Spleen (tissue), 11 donors: ENCODE data around the gene CAMK1D. TPM values are rescaled to one million over a fixed set of nuclear protein-coding genes. Genes with fewer than 3 reads are reported as not detected.

Source experiments
- DNase-seq: peaks from one replicate; pipeline ENCODE4 v3.0.0-alpha.2; 2020
- H3K27ac ChIP-seq, 8 donors: fragments of 200-600 bp; sonication (generic) in 7 of 8; 1 replicate in 4 of 8; 2 replicates in 4 of 8; pipeline versions ENCODE4 v1.5.0 to v1.8.0; 2016 to 2021; ENCODE audit warnings: inconsistent platforms in 4 of 8, mild to moderate bottlenecking in 4 of 8, moderate library complexity in 1 of 8
- H3K27me3 ChIP-seq, 7 donors: fragments of 200-600 bp; sonication (generic) in 6 of 7; replicated peaks in 1 of 7; 1 replicate in 4 of 7; 2 replicates in 3 of 7; pipeline versions ENCODE4 v1.5.0 to v1.8.0; 2016 to 2021; ENCODE audit warnings: inconsistent platforms in 3 of 7, mild to moderate bottlenecking in 1 of 7
- H3K36me3 ChIP-seq, 6 donors: fragments of 200-600 bp; sonication (generic) in 5 of 6; 1 replicate in 4 of 6; 2 replicates in 2 of 6; pipeline versions ENCODE4 v1.5.0 to v1.8.0; 2016 to 2021; ENCODE audit warnings: inconsistent platforms in 2 of 6
- H3K4me1 ChIP-seq, 6 donors: fragments of 200-600 bp; sonication (generic) in 5 of 6; 1 replicate in 3 of 6; 2 replicates in 3 of 6; pipeline versions ENCODE4 v1.5.0 to v1.8.0; 2016 to 2021; ENCODE audit warnings: inconsistent platforms in 3 of 6
- H3K4me3 ChIP-seq, 8 donors: fragments of 200-600 bp; sonication (generic) in 7 of 8; 1 replicate in 4 of 8; 2 replicates in 4 of 8; pipeline versions ENCODE4 v1.5.0 to v1.8.0; 2016 to 2021; ENCODE audit warnings: inconsistent platforms in 4 of 8, mild to moderate bottlenecking in 4 of 8, moderate library complexity in 2 of 8
- H3K9me3 ChIP-seq, 8 donors: fragments of 200-600 bp; sonication (generic) in 7 of 8; 1 replicate in 4 of 8; 2 replicates in 4 of 8; pipeline versions ENCODE4 v1.5.0 to v1.8.0; 2016 to 2021; ENCODE audit warnings: inconsistent platforms in 4 of 8
- CTCF ChIP-seq, 11 experiments: fragments of 200-600 bp in 7 of 11; fragments of 450-650 bp in 4 of 11; sonication (generic) in 4 of 11; IDR thresholded peaks in 8 of 11; conservative IDR thresholded peaks in 3 of 11; 1 replicate in 7 of 11; 2 replicates in 4 of 11; pipeline versions ENCODE4 v1.4.0 to v1.8.0; 2016 to 2021; ENCODE audit warnings: antibody characterized with exemption in 11 of 11, inconsistent platforms in 4 of 11, mild to moderate bottlenecking in 1 of 11
- POLR2A ChIP-seq, 3 donors: fragments of 450-650 bp; IDR thresholded peaks; one replicate each; pipeline ENCODE4 v1.5.1; 2017; ENCODE audit warnings: antibody characterized with exemption in 3 of 3, mild to moderate bottlenecking in 1 of 3
- POLR2AphosphoS5 ChIP-seq, 3 donors: sonication (generic); formaldehyde crosslinking; IDR thresholded peaks; one replicate each; pipeline ENCODE4 v1.5.1; 2017; ENCODE audit warnings: antibody characterized with exemption in 3 of 3
- WGBS, 5 donors: extraction: QIAGEN DNeasy Blood & Tissue Kit in 3 of 5; methylation state at CpG; one replicate each; pipeline versions ENCODE4 v1.1.5 to v1.1.7; 2013 to 2018; 5-methylcytosine and 5-hydroxymethylcytosine counted together
- intact Hi-C: fragments of 100-400 bp; cut with DNase I; formaldehyde crosslinking; loops from one replicate; pipeline ENCODE4 v1.15.0; 2023; ENCODE audit warnings: low total_unique reads
- polyA plus RNA-seq, 3 donors: library from polyadenylated mRNA; stranded (reverse); fragments of 200-250 nt; gene quantifications; one replicate each; pipeline ENCODE4 v1.2.1, GENCODE V29; 2013
- total RNA-seq, 7 donors: library from RNA; depleted of rRNA in 3 of 7; stranded (reverse); fragments of >200 nt in 3 of 7; fragmentation: NEBNext Ultra II Directional in 4 of 7; extraction: Animal tissue kit (Norgen Biotek cat#: 25700) in 4 of 7; gene quantifications; one replicate each; pipeline versions ENCODE4 v1.1.0 to v1.2.1, GENCODE V29; 2016 to 2021
- donor health status: healthy with polysubstance abuse.
- donor health status: DM: no; HTN: no; CAD: no; lungs with moderate emphysema.
- donor health status: DM: no; HTN: no; CAD: no.
- donor health status: Bipolar disorder and iron deficiency.
- donor health status: healthy.
- donor health status: DM: no; HTN: no; CAD: no.
- donor health status: DM: yes; HTN: yes; CAD: no.

CAMK1D gene
- total and polyA plus RNA-seq, 10 donors: 6.8 to 34.5 (median 20.0) TPM

- Histone ChIP-seq H3K9me3 (peaks cover 0 to 12% (median 8%) of the 10 kb centered on the region in 8 donors), H3K4me1 (peaks cover 7 to 47% (median 20%) of the 10 kb centered on the region in 6 donors), H3K36me3 (no peaks in the 10 kb centered on the region), H3K27ac (no peak overlapping the region), H3K27me3 (no peaks in the 10 kb centered on the region), H3K4me3 (no peak overlapping the region)
- intact Hi-C loops: no loop called here
- DNase-seq: no peak
- TF ChIP-seq CTCF (IDR thresholded peaks at IDR 0.05 in 8 of 11, conservative IDR thresholded peaks at IDR 0.05 in 3 of 11) (no peak), POLR2A (IDR thresholded peaks at IDR 0.05) (no peak), POLR2AphosphoS5 (IDR thresholded peaks at IDR 0.05) (no peak)
- WGBS, 5 donors: 85 to 91% (median 87%) methylated on average over 15 of the region's 15 CpGs
Observed at GRCh38 chr10:12387561-12388210, 38.3 kb downstream of the CAMK1D start.

GRCh38 chr10:12388671-12389070 lies 39.3 kb downstream of the CAMK1D start:
- Histone ChIP-seq H3K27me3 (no peaks in the 10 kb centered on the region), H3K4me1 (peaks cover 7 to 47% (median 20%) of the 10 kb centered on the region in 6 donors), H3K9me3 (peaks cover 0 to 11% (median 8%) of the 10 kb centered on the region in 8 donors), H3K27ac (no peak overlapping the region), H3K36me3 (no peaks in the 10 kb centered on the region), H3K4me3 (no peak overlapping the region)
- no peak for DNase-seq
- WGBS, 5 donors: 78 to 87% (median 84%) methylated on average over 17 of the region's 17 CpGs
- TF ChIP-seq CTCF (IDR thresholded peaks at IDR 0.05 in 8 of 11, conservative IDR thresholded peaks at IDR 0.05 in 3 of 11) (no peak), POLR2A (IDR thresholded peaks at IDR 0.05) (no peak), POLR2AphosphoS5 (IDR thresholded peaks at IDR 0.05) (no peak)
- intact Hi-C loops: no loop called here

GRCh38 chr10:12389154-12389734 lies 39.9 kb downstream of the CAMK1D start:
- WGBS, 5 donors: 43 to 58% (median 47%) methylated on average over 11 to 17 of the region's 17 CpGs

More at GRCh38 chr10:12389154-12389734, 39.9 kb downstream of the CAMK1D start:
- peak overlapping the region in 1 of 8 donors; percentile 13 for H3K27ac ChIP-seq
- no peaks in the 10 kb centered on the region for H3K36me3 ChIP-seq
- no peak overlapping the region for H3K4me3 ChIP-seq
- no peak for TF ChIP-seq CTCF (IDR thresholded peaks at IDR 0.05 in 8 of 11, conservative IDR thresholded peaks at IDR 0.05 in 3 of 11)
- TF ChIP-seq POLR2AphosphoS5 (IDR thresholded peaks at IDR 0.05): peak in 1 of 3 donors; percentile 6
- TF ChIP-seq POLR2A (IDR thresholded peaks at IDR 0.05): no peak
- intact Hi-C loops: no loop called here
- DNase-seq: no peak
- H3K27me3 ChIP-seq: no peaks in the 10 kb centered on the region
- H3K4me1 ChIP-seq: peaks cover 7 to 47% (median 20%) of the 10 kb centered on the region in 6 donors
- peaks cover 0 to 10% (median 8%) of the 10 kb centered on the region in 8 donors for H3K9me3 ChIP-seq
